Measurements from ENCODE around the gene KRT3. TPM values are rescaled to one million over a fixed set of nuclear protein-coding genes. Genes with fewer than 3 reads are reported as not detected.

Gene KRT3
- total RNA-seq, 1 donor from 2014 or later = not detected

DNA sequence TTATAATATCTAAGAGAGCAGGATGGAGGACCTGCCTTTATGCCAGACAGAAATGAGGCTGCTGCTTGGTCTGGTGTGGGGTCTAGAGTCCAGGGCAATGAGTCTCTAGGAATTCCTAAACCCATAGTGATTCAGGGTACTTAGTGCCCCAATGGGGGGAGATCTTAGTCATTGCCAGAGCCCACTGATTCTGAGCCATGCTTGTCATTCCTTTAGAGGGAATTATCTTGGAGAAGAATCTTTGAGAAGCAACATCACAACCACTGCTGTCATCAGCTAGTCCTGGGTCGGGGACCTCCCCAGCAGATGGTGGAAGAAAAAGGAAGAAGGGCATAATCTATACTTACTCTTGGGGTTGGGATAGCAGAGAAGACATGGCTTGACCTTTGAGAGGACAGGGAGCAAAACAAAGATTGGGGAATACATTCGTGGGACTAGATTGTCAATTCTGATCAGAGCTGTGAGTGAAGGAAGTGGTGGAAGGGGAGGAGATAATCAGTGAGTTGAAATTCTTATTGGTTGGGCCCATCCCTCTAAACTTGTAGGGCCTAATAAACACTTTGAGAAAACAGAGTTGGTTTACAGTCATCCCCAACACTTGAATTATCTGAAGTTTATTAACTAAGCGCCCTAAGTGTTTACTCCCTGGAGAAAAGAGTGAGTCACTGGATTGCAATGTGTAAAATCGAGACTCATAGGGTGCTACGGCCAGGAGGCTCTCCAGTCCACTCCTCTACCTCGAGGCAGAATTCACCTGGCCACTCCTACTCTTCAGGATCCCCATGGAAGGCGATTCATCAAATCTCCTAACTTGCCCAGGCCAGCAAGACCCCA is 3.0 kb upstream of the KRT3 start:
- H3K27me3 Mint-ChIP-seq (ENCODE audit: unreplicated experiment) = peaks cover 2% of the 10 kb centered on the region
- no peak overlapping the region for H3K27ac Mint-ChIP-seq (ENCODE audit: unreplicated experiment)
- H3K9me3 Mint-ChIP-seq (ENCODE audit: unreplicated experiment) = peaks cover 2% of the 10 kb centered on the region
- no peaks in the 10 kb centered on the region for H3K36me3 Mint-ChIP-seq (ENCODE audit: unreplicated experiment)
- H3K4me3 Mint-ChIP-seq (ENCODE audit: unreplicated experiment) = no peak overlapping the region
- peaks cover 2% of the 10 kb centered on the region for H3K4me1 Mint-ChIP-seq (ENCODE audit: low read depth, unreplicated experiment)
- no peak for DNase-seq
- TF ChIP-seq, protein P1, sequence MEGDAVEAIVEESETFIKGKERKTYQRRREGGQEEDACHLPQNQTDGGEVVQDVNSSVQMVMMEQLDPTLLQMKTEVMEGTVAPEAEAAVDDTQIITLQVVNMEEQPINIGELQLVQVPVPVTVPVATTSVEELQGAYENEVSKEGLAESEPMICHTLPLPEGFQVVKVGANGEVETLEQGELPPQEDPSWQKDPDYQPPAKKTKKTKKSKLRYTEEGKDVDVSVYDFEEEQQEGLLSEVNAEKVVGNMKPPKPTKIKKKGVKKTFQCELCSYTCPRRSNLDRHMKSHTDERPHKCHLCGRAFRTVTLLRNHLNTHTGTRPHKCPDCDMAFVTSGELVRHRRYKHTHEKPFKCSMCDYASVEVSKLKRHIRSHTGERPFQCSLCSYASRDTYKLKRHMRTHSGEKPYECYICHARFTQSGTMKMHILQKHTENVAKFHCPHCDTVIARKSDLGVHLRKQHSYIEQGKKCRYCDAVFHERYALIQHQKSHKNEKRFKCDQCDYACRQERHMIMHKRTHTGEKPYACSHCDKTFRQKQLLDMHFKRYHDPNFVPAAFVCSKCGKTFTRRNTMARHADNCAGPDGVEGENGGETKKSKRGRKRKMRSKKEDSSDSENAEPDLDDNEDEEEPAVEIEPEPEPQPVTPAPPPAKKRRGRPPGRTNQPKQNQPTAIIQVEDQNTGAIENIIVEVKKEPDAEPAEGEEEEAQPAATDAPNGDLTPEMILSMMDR (IDR thresholded peaks at IDR 0.05; ENCODE audit: partially characterized antibody, unreplicated experiment) = no peak

- Mint-ChIP-seq H3K9me3 (ENCODE audit: unreplicated experiment) (peaks cover 2% of the 10 kb centered on the region), H3K27me3 (ENCODE audit: unreplicated experiment) (peaks cover 2% of the 10 kb centered on the region), H3K27ac (ENCODE audit: unreplicated experiment) (no peak overlapping the region), H3K36me3 (ENCODE audit: unreplicated experiment) (no peaks in the 10 kb centered on the region), H3K4me1 (ENCODE audit: low read depth, unreplicated experiment) (peaks cover 2% of the 10 kb centered on the region), H3K4me3 (ENCODE audit: unreplicated experiment) (no peak overlapping the region)
- TF ChIP-seq, protein P1 (IDR thresholded peaks at IDR 0.05; ENCODE audit: partially characterized antibody, unreplicated experiment) = no peak
- no peak for DNase-seq
These were observed 2.2 kb upstream of the KRT3 start for GRCh38 chr12:52798003-52798670.

DNA sequence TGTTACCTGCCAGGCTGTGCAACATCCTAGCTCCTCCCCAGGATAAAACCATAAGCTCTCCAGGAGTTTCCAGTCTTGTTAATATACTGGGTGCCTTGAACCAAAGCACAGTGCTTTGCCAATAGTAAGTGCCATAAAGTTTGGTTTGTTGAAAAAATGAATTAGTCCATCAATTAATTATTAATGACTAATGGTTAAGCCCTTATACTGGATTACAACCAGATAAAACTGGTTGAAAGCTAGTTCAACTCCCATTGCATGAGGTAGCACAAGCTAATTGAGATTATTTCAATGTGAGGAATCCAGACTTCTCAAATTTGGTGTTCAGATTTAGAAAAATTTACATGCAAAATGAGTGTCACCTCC is 1.6 kb upstream of the KRT3 start:
- Mint-ChIP-seq H3K4me1 (ENCODE audit: low read depth, unreplicated experiment) (peaks cover 2% of the 10 kb centered on the region), H3K36me3 (ENCODE audit: unreplicated experiment) (no peaks in the 10 kb centered on the region), H3K27ac (ENCODE audit: unreplicated experiment) (no peak overlapping the region), H3K9me3 (ENCODE audit: unreplicated experiment) (peaks cover 2% of the 10 kb centered on the region), H3K4me3 (ENCODE audit: unreplicated experiment) (no peak overlapping the region), H3K27me3 (ENCODE audit: unreplicated experiment) (peaks cover 2% of the 10 kb centered on the region)
- TF ChIP-seq, protein P1 (IDR thresholded peaks at IDR 0.05; ENCODE audit: partially characterized antibody, unreplicated experiment) = no peak
- DNase-seq = no peak

DNA sequence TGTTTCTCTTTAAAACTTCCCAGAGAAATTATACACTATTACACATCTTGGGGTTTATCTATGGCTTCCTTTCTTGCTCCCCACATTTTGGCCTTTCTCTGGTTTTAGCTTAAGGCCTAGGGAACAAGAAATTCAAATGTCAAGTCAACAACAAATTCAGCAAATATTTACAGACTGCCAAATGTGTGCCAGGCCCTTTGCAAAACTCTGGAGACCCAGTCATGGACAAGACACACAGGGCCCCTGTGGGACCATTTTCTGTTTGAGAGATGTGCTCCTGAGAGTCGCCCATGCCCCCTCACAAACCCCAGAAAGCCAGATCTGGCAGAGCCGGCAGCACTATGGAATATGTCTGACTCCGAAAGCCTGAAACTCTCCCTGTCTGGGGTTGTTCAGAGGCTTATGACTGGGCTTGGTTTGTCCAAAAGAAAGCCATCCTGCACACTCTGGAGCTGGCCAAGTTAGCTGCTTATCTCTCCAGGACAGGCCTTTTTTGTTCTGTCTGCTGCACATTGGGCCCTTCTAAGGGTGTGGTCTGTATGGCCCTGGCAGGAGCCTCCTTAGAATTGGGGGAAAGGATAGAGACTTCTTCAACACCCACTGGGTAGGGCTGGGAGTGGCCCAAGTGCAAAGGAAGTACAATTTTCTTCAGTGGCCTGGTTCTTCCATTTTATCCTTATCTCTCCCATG is 1.1 kb upstream of the KRT3 start:
- no peak overlapping the region for H3K4me3 Mint-ChIP-seq (ENCODE audit: unreplicated experiment)
- TF ChIP-seq, protein P1 (IDR thresholded peaks at IDR 0.05; ENCODE audit: partially characterized antibody, unreplicated experiment) = no peak
- no peak for DNase-seq
- peaks cover 2% of the 10 kb centered on the region for H3K9me3 Mint-ChIP-seq (ENCODE audit: unreplicated experiment)
- peaks cover 1% of the 10 kb centered on the region for H3K27me3 Mint-ChIP-seq (ENCODE audit: unreplicated experiment)
- H3K4me1 Mint-ChIP-seq (ENCODE audit: low read depth, unreplicated experiment) = peaks cover 2% of the 10 kb centered on the region
- no peak overlapping the region for H3K27ac Mint-ChIP-seq (ENCODE audit: unreplicated experiment)
- H3K36me3 Mint-ChIP-seq (ENCODE audit: unreplicated experiment) = no peaks in the 10 kb centered on the region

Measured in glutamatergic neuron (in vitro differentiated cells).